ENCODE measurements around the gene RBBP8. TPM values are rescaled to one million over a fixed set of nuclear protein-coding genes. Genes with fewer than 3 reads are reported as not detected.

RBBP8 gene
- total and polyA plus RNA-seq, 2 donors (not counting 3 experiments of a cell fraction or from before 2014, with no cell fraction given): 3.0 to 13.5 TPM

GRCh38 chr18:23067236-23067635, 134.1 kb downstream of the RBBP8 start:
- FAIRE-seq (peak; percentile 52), DNase-seq (ENCODE audit: low read depth, low spot score) (no peak)
- no TSS peak for BruUV-seq (replicated peaks)
- Histone ChIP-seq H3K4me1 (ENCODE audit: control insufficient read depth, extremely low read depth, insufficient read depth, low read length) (no peaks in the 10 kb centered on the region), H3K36me3 (ENCODE audit: control insufficient read depth in 2 of 2, extremely low read depth in 1 of 2, insufficient read depth in 2 of 2, low read length in 2 of 2) (no peaks in the 10 kb centered on the region), H2AFZ (ENCODE audit: low read depth, low read length) (no peak overlapping the region), H4K20me1 (replicated peaks; ENCODE audit: control insufficient read depth, extremely low read depth, insufficient read depth, low read length) (no peaks in the 10 kb centered on the region), H3K27me3 (ENCODE audit: control insufficient read depth in 2 of 2, insufficient read depth in 2 of 2, low read length in 2 of 2) (no peaks in the 10 kb centered on the region), H3K4me2 (ENCODE audit: insufficient read depth, low read length) (no peak overlapping the region), H3K9me3 (replicated peaks; ENCODE audit: control insufficient read depth, insufficient read depth, low read length) (no peaks in the 10 kb centered on the region), H3K9ac (replicated peaks; ENCODE audit: extremely low read depth, insufficient read depth, low read length) (no peak overlapping the region), H3K4me3 (replicated peaks in 1 of 3; ENCODE audit: insufficient read depth in 1 of 3, low read depth in 1 of 3, low read length in 3 of 3) (no peak overlapping the region), H3K27ac (ENCODE audit: insufficient read depth, low read depth, low read length) (no peak overlapping the region), H3K9me1 (replicated peaks; ENCODE audit: control insufficient read depth, extremely low read depth, insufficient read depth, low read length) (no peaks in the 10 kb centered on the region), H3K79me2 (ENCODE audit: control insufficient read depth, insufficient read depth, low read length) (no peaks in the 10 kb centered on the region)
- TF ChIP-seq MYC (IDR thresholded peaks at IDR 0.05; ENCODE audit: low read depth, low read length): no peak
- no peak for TF ChIP-seq POLR2A (IDR thresholded peaks at IDR 0.05; ENCODE audit: low read depth, low read length)
- POLR2A ChIA-PET: interaction anchor here (0.6 kb wide), 1 partner anchor 119 kb away, joined by 4 read pairs; no protein-coding TSS in a partner anchor
- CTCF ChIA-PET: interaction anchor here (1.2 kb wide), 1 partner anchor 12 kb away, joined by 4 read pairs; no protein-coding TSS in a partner anchor
- dilution Hi-C loops (cut with MboI; ENCODE audit: extremely low pct_ligation_motif_present, low sequenced_read_pairs): no loop called here
- intact Hi-C loops (cut with micrococcal nuclease): no loop called here

- Histone ChIP-seq H3K9me3 (replicated peaks; ENCODE audit: control insufficient read depth, insufficient read depth, low read length) (no peaks in the 10 kb centered on the region), H3K4me2 (ENCODE audit: insufficient read depth, low read length) (no peak overlapping the region), H3K27ac (ENCODE audit: insufficient read depth, low read depth, low read length) (no peak overlapping the region), H3K4me3 (replicated peaks in 1 of 3; ENCODE audit: insufficient read depth in 1 of 3, low read depth in 1 of 3, low read length in 3 of 3) (no peak overlapping the region), H3K79me2 (ENCODE audit: control insufficient read depth, insufficient read depth, low read length) (no peaks in the 10 kb centered on the region), H3K4me1 (ENCODE audit: control insufficient read depth, extremely low read depth, insufficient read depth, low read length) (no peaks in the 10 kb centered on the region), H2AFZ (ENCODE audit: low read depth, low read length) (no peak overlapping the region), H3K9ac (replicated peaks; ENCODE audit: extremely low read depth, insufficient read depth, low read length) (no peak overlapping the region), H3K36me3 (ENCODE audit: control insufficient read depth in 2 of 2, extremely low read depth in 1 of 2, insufficient read depth in 2 of 2, low read length in 2 of 2) (no peaks in the 10 kb centered on the region), H4K20me1 (replicated peaks; ENCODE audit: control insufficient read depth, extremely low read depth, insufficient read depth, low read length) (no peaks in the 10 kb centered on the region), H3K27me3 (ENCODE audit: control insufficient read depth in 2 of 2, insufficient read depth in 2 of 2, low read length in 2 of 2) (no peaks in the 10 kb centered on the region), H3K9me1 (replicated peaks; ENCODE audit: control insufficient read depth, extremely low read depth, insufficient read depth, low read length) (no peaks in the 10 kb centered on the region)
- intact Hi-C loops (cut with micrococcal nuclease) (no loop called here), dilution Hi-C loops (cut with MboI; ENCODE audit: extremely low pct_ligation_motif_present, low sequenced_read_pairs) (no loop called here)
- TF ChIP-seq POLR2A (IDR thresholded peaks at IDR 0.05; ENCODE audit: low read depth, low read length) (no peak), CTCF (IDR thresholded peaks at IDR 0.05; ENCODE audit: extremely low read depth in 1 of 2, insufficient read depth in 1 of 2, low read depth in 1 of 2, low read length in 2 of 2) (no peak), EZH2 (IDR thresholded peaks at IDR 0.05; ENCODE audit: borderline replicate concordance, low read depth, low read length, severe bottlenecking) (no peak), JUN (IDR thresholded peaks at IDR 0.05; ENCODE audit: borderline replicate concordance, insufficient read depth, insufficient read length, low read depth) (no peak), POLR2AphosphoS5 (IDR thresholded peaks at IDR 0.05; ENCODE audit: insufficient read depth, low read depth, low read length) (no peak), GATA2 (IDR thresholded peaks at IDR 0.05; ENCODE audit: insufficient read depth, insufficient read length, low read depth, low read length) (no peak), MAX (IDR thresholded peaks at IDR 0.05; ENCODE audit: insufficient read depth, insufficient read length) (no peak), MYC (IDR thresholded peaks at IDR 0.05; ENCODE audit: low read depth, low read length) (no peak)
- ChIA-PET POLR2A (interaction anchor here (0.6 kb wide), 1 partner anchor 118 kb away, joined by 4 read pairs; no protein-coding TSS in a partner anchor), CTCF (interaction anchor here (1.2 kb wide), 1 partner anchor 13 kb away, joined by 4 read pairs; no protein-coding TSS in a partner anchor)
- BruUV-seq (replicated peaks): no TSS peak
- no peak for FAIRE-seq
- DNase-seq (ENCODE audit: low read depth, low spot score): no peak
Measured at GRCh38 chr18:23068011-23068410, 134.9 kb downstream of the RBBP8 start.
